Measurements from ENCODE around the gene COX4I1. TPM values are rescaled to one million over a fixed set of nuclear protein-coding genes. Genes with fewer than 3 reads are reported as not detected.
A peak's percentile ranks its signal among the peaks of the same experiment; 100 is the strongest.

The COX4I1 gene
- total and polyA plus RNA-seq, 9 of the 15 experiments (the other 6 are each of a cell fraction or from before 2014, with no cell fraction given), result 651 to 2,356 (median 1,032) TPM

DNA sequence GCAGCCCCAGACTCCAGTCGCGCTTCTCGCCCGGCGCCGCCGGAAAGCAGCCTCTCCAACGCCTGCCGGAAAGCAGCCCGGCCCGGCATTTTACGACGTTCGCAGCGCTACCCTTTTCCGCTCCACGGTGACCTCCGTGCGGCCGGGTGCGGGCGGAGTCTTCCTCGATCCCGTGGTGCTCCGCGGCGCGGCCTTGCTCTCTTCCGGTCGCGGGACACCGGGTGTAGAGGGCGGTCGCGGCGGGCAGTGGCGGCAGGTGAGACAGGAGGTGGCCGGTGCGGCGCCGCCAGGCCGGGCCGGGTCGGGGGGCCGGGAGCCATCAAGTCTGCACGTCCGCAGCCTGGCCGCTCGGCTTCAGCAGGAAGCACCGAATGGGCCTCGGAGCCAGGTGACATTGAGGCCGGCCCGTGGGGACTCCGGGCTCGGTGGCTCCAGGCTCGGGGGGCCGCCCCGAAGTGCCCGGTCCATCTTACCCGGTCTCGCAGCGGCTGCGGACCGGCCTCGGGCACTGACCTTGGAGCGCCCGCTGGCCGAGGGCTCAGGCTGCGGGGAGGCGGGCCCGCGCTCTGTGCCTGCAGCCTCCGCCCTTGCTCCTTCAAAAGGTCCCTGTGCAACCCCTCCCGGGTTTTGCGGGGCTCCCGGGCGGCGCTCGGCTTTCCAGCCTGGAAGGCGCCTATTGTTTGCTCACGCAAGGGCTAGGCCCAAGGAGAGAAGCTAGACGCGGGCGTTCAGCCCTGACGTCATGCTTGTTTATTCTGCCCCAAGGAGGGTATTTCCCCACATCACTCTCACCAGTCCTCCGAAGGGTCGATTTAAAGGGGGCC, at the start of gene COX4I1, which contains the start of gene EMC8 (continued):
- TF ChIP-seq HDAC3 (IDR thresholded peaks at IDR 0.05; ENCODE audit: borderline replicate concordance, partially characterized antibody) (no peak), POLR3G (IDR thresholded peaks at IDR 0.05; ENCODE audit: extremely low read depth, insufficient read length, insufficient replicate concordance) (no peak), PCBP1 (IDR thresholded peaks at IDR 0.05; ENCODE audit: low read depth, low read length, poor library complexity, severe bottlenecking) (peak; percentile 16), RUNX1 (IDR thresholded peaks at IDR 0.05; ENCODE audit: low read depth) (no peak), MCM7 (IDR thresholded peaks at IDR 0.05) (no peak), ZNF316 (IDR thresholded peaks at IDR 0.05) (no peak), TCF7L2 (IDR thresholded peaks at IDR 0.05; ENCODE audit: low read depth, low read length) (no peak), RBM39 (optimal IDR thresholded peaks at IDR 0.05; ENCODE audit: low read depth, low read length) (no peak), NEUROD1 (IDR thresholded peaks at IDR 0.05; ENCODE audit: borderline replicate concordance, low read depth, low read length, partially characterized antibody) (no peak), ZKSCAN3 (CRISPR knock-in tag; IDR thresholded peaks at IDR 0.05) (no peak), TCF3 (CRISPR knock-in tag; IDR thresholded peaks at IDR 0.05) (peak; percentile 35; the same call in 1 of the 2 replicates), ZNF507 (tag; conservative IDR thresholded peaks at IDR 0.05) (no peak), RBFOX2 (IDR thresholded peaks at IDR 0.05; ENCODE audit: low read depth, low read length) (peak; percentile 98), GTF2E2 (tag; IDR thresholded peaks at IDR 0.05) (peak; percentile 57; the same call in 1 of the 2 replicates), NFE2L1 (tag; IDR thresholded peaks at IDR 0.05; ENCODE audit: borderline replicate concordance, low read depth) (no peak), PTTG1 (tag; IDR thresholded peaks at IDR 0.05; ENCODE audit: low read depth) (no peak), CBFA2T3 (IDR thresholded peaks at IDR 0.05) (no peak), SRSF9 (IDR thresholded peaks at IDR 0.05; ENCODE audit: borderline replicate concordance, low read depth, low read length) (no peak)
- TF ChIP-seq, protein P1, sequence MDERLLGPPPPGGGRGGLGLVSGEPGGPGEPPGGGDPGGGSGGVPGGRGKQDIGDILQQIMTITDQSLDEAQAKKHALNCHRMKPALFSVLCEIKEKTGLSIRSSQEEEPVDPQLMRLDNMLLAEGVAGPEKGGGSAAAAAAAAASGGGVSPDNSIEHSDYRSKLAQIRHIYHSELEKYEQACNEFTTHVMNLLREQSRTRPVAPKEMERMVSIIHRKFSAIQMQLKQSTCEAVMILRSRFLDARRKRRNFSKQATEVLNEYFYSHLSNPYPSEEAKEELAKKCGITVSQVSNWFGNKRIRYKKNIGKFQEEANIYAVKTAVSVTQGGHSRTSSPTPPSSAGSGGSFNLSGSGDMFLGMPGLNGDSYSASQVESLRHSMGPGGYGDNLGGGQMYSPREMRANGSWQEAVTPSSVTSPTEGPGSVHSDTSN (CRISPR knock-in tag; IDR thresholded peaks at IDR 0.05; ENCODE audit: low read depth), result no peak
- TF ChIP-seq, protein P1 (tag; conservative IDR thresholded peaks at IDR 0.05; ENCODE audit: low read depth), result no peak
- TF ChIP-seq, protein P2, sequence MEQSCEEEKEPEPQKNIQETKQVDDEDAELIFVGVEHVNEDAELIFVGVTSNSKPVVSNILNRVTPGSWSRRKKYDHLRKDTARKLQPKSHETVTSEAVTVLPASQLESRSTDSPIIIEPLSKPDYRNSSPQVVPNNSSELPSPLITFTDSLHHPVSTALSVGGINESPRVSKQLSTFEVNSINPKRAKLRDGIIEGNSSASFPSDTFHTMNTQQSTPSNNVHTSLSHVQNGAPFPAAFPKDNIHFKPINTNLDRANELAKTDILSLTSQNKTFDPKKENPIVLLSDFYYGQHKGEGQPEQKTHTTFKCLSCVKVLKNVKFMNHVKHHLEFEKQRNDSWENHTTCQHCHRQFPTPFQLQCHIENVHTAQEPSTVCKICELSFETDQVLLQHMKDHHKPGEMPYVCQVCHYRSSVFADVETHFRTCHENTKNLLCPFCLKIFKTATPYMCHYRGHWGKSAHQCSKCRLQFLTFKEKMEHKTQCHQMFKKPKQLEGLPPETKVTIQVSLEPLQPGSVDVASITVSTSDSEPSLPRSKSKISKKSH (CRISPR knock-in tag; IDR thresholded peaks at IDR 0.05), result no peak
- TF ChIP-seq, protein P3, sequence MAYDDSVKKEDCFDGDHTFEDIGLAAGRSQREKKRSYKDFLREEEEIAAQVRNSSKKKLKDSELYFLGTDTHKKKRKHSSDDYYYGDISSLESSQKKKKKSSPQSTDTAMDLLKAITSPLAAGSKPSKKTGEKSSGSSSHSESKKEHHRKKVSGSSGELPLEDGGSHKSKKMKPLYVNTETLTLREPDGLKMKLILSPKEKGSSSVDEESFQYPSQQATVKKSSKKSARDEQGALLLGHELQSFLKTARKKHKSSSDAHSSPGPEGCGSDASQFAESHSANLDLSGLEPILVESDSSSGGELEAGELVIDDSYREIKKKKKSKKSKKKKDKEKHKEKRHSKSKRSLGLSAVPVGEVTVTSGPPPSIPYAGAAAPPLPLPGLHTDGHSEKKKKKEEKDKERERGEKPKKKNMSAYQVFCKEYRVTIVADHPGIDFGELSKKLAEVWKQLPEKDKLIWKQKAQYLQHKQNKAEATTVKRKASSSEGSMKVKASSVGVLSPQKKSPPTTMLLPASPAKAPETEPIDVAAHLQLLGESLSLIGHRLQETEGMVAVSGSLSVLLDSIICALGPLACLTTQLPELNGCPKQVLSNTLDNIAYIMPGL (CRISPR knock-in tag; IDR thresholded peaks at IDR 0.05), result peak; percentile 94
